Transverse colon (tissue), 4 donors: Measurements from ENCODE around the gene PAQR5. TPM values are rescaled to one million over a fixed set of nuclear protein-coding genes. Genes with fewer than 3 reads are reported as not detected.

Source experiments
- DNase-seq: peaks from one replicate; pipeline ENCODE4 v3.0.0-alpha.2; 2019
- H3K27ac ChIP-seq, 4 donors: fragments of 200-600 bp; sonication (generic); 2 replicates each; pipeline ENCODE4 v1.5.1; 2016 to 2018; ENCODE audit warnings: inconsistent platforms in 4 of 4
- H3K27me3 ChIP-seq: fragments of 200-600 bp; sonication (generic); 2 replicates; pipeline ENCODE4 v1.5.1; 2017; ENCODE audit warnings: inconsistent platforms
- H3K36me3 ChIP-seq, 4 donors: fragments of 200-600 bp; sonication (generic); 2 replicates each; pipeline ENCODE4 v1.5.1; 2017 to 2019; ENCODE audit warnings: inconsistent platforms in 4 of 4
- H3K4me1 ChIP-seq, 4 donors: fragments of 200-600 bp; sonication (generic); 2 replicates each; pipeline ENCODE4 v1.5.1; 2017 to 2020; ENCODE audit warnings: inconsistent platforms in 4 of 4
- H3K4me3 ChIP-seq, 4 donors: fragments of 200-600 bp; sonication (generic); 1 replicate in 1 of 4; 2 replicates in 3 of 4; pipeline versions ENCODE4 v1.5.1 to v1.6.1; 2017 to 2019; ENCODE audit warnings: inconsistent platforms in 4 of 4
- H3K9me3 ChIP-seq, 2 donors: fragments of 200-600 bp; sonication (generic); 2 replicates each; pipeline ENCODE4 v1.5.1; 2017 to 2019; ENCODE audit warnings: inconsistent platforms in 2 of 2
- CTCF ChIP-seq, 5 experiments: fragments of 200-600 bp in 3 of 5; fragments of 450-650 bp in 2 of 5; sonication (generic) in 3 of 5; IDR thresholded peaks; 1 replicate in 2 of 5; 2 replicates in 3 of 5; pipeline ENCODE4 v1.5.1; 2016 to 2017; ENCODE audit warnings: antibody characterized with exemption in 5 of 5, inconsistent platforms in 3 of 5, mild to moderate bottlenecking in 2 of 5, moderate library complexity in 1 of 5
- EP300 ChIP-seq: sonication (generic); formaldehyde crosslinking; IDR thresholded peaks from one replicate; pipeline ENCODE4 v1.6.1; 2017; ENCODE audit warnings: antibody characterized with exemption, low read depth
- POLR2A ChIP-seq: fragments of 450-650 bp; IDR thresholded peaks from one replicate; pipeline ENCODE4 v1.6.1; 2016; ENCODE audit warnings: antibody characterized with exemption, mild to moderate bottlenecking, moderate library complexity
- POLR2AphosphoS5 ChIP-seq, 3 donors: sonication (generic); formaldehyde crosslinking; IDR thresholded peaks; one replicate each; pipeline ENCODE4 v1.6.1; 2016; ENCODE audit warnings: antibody characterized with exemption in 3 of 3
- WGBS, 2 donors: methylation state at CpG; one replicate each; pipeline ENCODE4 v1.1.5; 2018; ENCODE audit warnings: low coverage in 1 of 2; 5-methylcytosine and 5-hydroxymethylcytosine counted together
- in situ Hi-C, 4 donors: fragments of 200-750 bp; cut with MboI; loops; one replicate each; pipeline versions ENCODE4 v1.15.0 to v1.15.1; 2017; ENCODE audit warnings: low sequenced_read_pairs in 3 of 4, low pct_ligation_motif_present in 1 of 4, low pct_unique_long_range_greater_than_20kb in 1 of 4
- intact Hi-C: fragments of 100-400 bp; cut with DNase I; formaldehyde crosslinking; loops from one replicate; pipeline ENCODE4 v1.15.1; 2023; ENCODE audit warnings: low total_unique reads
- total RNA-seq, 4 donors: library from RNA; depleted of rRNA; stranded (reverse); fragments of >200 nt; gene quantifications; one replicate each; pipeline ENCODE4 v1.1.0, GENCODE V29; 2016

PAQR5 gene
- total RNA-seq, 4 donors from 2014 or later: 21.1 to 80.0 (median 48.9) TPM

GRCh38 chr15:69373406-69373805 is 74.7 kb downstream of the PAQR5 start:
- no peak overlapping the region for H3K4me3 ChIP-seq
- H3K4me1 ChIP-seq: no peaks in the 10 kb centered on the region
- no peaks in the 10 kb centered on the region for H3K27me3 ChIP-seq
- in situ Hi-C loops (no loop called here), intact Hi-C loops (loop anchor here (2.0 kb wide), 1 partner anchor 75 kb away; the partner anchor contains the start of gene PAQR5)
- no peaks in the 10 kb centered on the region for H3K9me3 ChIP-seq
- H3K27ac ChIP-seq: no peak overlapping the region
- no peaks in the 10 kb centered on the region for H3K36me3 ChIP-seq
- DNase-seq: no peak
- WGBS, 2 donors: 88 to 92% methylated on average over 6 of the region's 6 CpGs
- TF ChIP-seq EP300: no peak
- no peak for TF ChIP-seq POLR2AphosphoS5 (IDR thresholded peaks at IDR 0.05)
- no peak for TF ChIP-seq CTCF (IDR thresholded peaks at IDR 0.05)
- TF ChIP-seq POLR2A: no peak

GRCh38 chr15:69375151-69375790 is 76.6 kb downstream of the PAQR5 start:
- DNase-seq: no peak
- Histone ChIP-seq H3K27ac (no peak overlapping the region), H3K36me3 (no peaks in the 10 kb centered on the region), H3K27me3 (no peaks in the 10 kb centered on the region), H3K4me3 (no peak overlapping the region), H3K4me1 (no peaks in the 10 kb centered on the region), H3K9me3 (no peaks in the 10 kb centered on the region)
- TF ChIP-seq CTCF (IDR thresholded peaks at IDR 0.05): no peak
- no peak for TF ChIP-seq POLR2A
- TF ChIP-seq EP300: no peak
- TF ChIP-seq POLR2AphosphoS5 (IDR thresholded peaks at IDR 0.05): no peak
- intact Hi-C loops (no loop called here), in situ Hi-C loops (loop anchor here in 1 of 4 donors (25.0 kb wide), 1 partner anchor 313 kb away; no protein-coding TSS in a partner anchor)
- 89 to 91% methylated on average over 5 to 8 of the region's 8 CpGs for WGBS, 2 donors

- in situ Hi-C loops: loop anchor here in 1 of 4 donors (25.0 kb wide), 1 partner anchor 315 kb away; no protein-coding TSS in a partner anchor
- H3K27me3 ChIP-seq: no peaks in the 10 kb centered on the region
Measured at GRCh38 chr15:69377216-69377970, 78.7 kb downstream of the PAQR5 start.

More at GRCh38 chr15:69377216-69377970, 78.7 kb downstream of the PAQR5 start:
- no peaks in the 10 kb centered on the region for H3K36me3 ChIP-seq
- no peaks in the 10 kb centered on the region for H3K9me3 ChIP-seq
- no peak overlapping the region for H3K27ac ChIP-seq
- H3K4me3 ChIP-seq: no peak overlapping the region
- TF ChIP-seq POLR2AphosphoS5 (IDR thresholded peaks at IDR 0.05) (no peak), EP300 (no peak), CTCF (IDR thresholded peaks at IDR 0.05) (no peak), POLR2A (no peak)
- intact Hi-C loops: no loop called here
- H3K4me1 ChIP-seq: no peaks in the 10 kb centered on the region
- DNase-seq: no peak
- WGBS, 2 donors: 87 to 97% methylated on average over 6 to 8 of the region's 8 CpGs
